ENCODE data around the gene ARMH3.

- no peak for TF ChIP-seq POLR2AphosphoS5 (IDR thresholded peaks at IDR 0.05; ENCODE audit: low read depth)
- TF ChIP-seq CTCF (conservative IDR thresholded peaks at IDR 0.05; ENCODE audit: low read depth in 2 of 2): no peak
- TF ChIP-seq EZH2 (IDR thresholded peaks at IDR 0.05; ENCODE audit: low read depth, unreplicated experiment): no peak
- TF ChIP-seq EZH2phosphoT487 (IDR thresholded peaks at IDR 0.05; ENCODE audit: unreplicated experiment): no peak
- TF ChIP-seq STAT1 (IDR thresholded peaks at IDR 0.05; ENCODE audit: unreplicated experiment): no peak
- no peak for TF ChIP-seq CREB1 (CRISPR knock-in tag; IDR thresholded peaks at IDR 0.05; ENCODE audit: low read depth)
- TF ChIP-seq, protein P1, sequence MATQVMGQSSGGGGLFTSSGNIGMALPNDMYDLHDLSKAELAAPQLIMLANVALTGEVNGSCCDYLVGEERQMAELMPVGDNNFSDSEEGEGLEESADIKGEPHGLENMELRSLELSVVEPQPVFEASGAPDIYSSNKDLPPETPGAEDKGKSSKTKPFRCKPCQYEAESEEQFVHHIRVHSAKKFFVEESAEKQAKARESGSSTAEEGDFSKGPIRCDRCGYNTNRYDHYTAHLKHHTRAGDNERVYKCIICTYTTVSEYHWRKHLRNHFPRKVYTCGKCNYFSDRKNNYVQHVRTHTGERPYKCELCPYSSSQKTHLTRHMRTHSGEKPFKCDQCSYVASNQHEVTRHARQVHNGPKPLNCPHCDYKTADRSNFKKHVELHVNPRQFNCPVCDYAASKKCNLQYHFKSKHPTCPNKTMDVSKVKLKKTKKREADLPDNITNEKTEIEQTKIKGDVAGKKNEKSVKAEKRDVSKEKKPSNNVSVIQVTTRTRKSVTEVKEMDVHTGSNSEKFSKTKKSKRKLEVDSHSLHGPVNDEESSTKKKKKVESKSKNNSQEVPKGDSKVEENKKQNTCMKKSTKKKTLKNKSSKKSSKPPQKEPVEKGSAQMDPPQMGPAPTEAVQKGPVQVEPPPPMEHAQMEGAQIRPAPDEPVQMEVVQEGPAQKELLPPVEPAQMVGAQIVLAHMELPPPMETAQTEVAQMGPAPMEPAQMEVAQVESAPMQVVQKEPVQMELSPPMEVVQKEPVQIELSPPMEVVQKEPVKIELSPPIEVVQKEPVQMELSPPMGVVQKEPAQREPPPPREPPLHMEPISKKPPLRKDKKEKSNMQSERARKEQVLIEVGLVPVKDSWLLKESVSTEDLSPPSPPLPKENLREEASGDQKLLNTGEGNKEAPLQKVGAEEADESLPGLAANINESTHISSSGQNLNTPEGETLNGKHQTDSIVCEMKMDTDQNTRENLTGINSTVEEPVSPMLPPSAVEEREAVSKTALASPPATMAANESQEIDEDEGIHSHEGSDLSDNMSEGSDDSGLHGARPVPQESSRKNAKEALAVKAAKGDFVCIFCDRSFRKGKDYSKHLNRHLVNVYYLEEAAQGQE (IDR thresholded peaks at IDR 0.05; ENCODE audit: unreplicated experiment): no peak
- TF ChIP-seq ZNF114 (CRISPR knock-in tag; IDR thresholded peaks at IDR 0.05): no peak
- TF ChIP-seq JUNB (IDR thresholded peaks at IDR 0.05; ENCODE audit: unreplicated experiment): no peak
- TF ChIP-seq, protein P2, sequence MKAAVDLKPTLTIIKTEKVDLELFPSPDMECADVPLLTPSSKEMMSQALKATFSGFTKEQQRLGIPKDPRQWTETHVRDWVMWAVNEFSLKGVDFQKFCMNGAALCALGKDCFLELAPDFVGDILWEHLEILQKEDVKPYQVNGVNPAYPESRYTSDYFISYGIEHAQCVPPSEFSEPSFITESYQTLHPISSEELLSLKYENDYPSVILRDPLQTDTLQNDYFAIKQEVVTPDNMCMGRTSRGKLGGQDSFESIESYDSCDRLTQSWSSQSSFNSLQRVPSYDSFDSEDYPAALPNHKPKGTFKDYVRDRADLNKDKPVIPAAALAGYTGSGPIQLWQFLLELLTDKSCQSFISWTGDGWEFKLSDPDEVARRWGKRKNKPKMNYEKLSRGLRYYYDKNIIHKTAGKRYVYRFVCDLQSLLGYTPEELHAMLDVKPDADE (IDR thresholded peaks at IDR 0.05): no peak
- TF ChIP-seq ZNF462 (CRISPR knock-in tag; IDR thresholded peaks at IDR 0.05): no peak
Measured at GRCh38 chr10:101956898-101957297, 99.1 kb downstream of the ARMH3 start.
